Suprapubic skin (tissue), 4 donors: ENCODE results near the gene DIAPH3. TPM values are rescaled to one million over a fixed set of nuclear protein-coding genes. Genes with fewer than 3 reads are reported as not detected.

Experiments used
- DNase-seq, 2 donors: peaks; one replicate each; pipeline ENCODE4 v3.0.0-alpha.2; 2019; ENCODE audit warnings: low spot score in 2 of 2
- H3K27ac ChIP-seq: fragments of 200-600 bp; sonication (generic); one replicate; pipeline ENCODE4 v1.5.1; 2019
- H3K27me3 ChIP-seq: fragments of 200-600 bp; sonication (generic); one replicate; pipeline ENCODE4 v1.5.1; 2019
- H3K36me3 ChIP-seq: fragments of 200-600 bp; sonication (generic); one replicate; pipeline ENCODE4 v1.5.1; 2019
- H3K4me1 ChIP-seq: fragments of 200-600 bp; sonication (generic); one replicate; pipeline ENCODE4 v1.5.1; 2019
- H3K4me3 ChIP-seq: fragments of 200-600 bp; sonication (generic); one replicate; pipeline ENCODE4 v1.5.1; 2019; ENCODE audit warnings: mild to moderate bottlenecking
- H3K9me3 ChIP-seq: fragments of 200-600 bp; sonication (generic); one replicate; pipeline ENCODE4 v1.5.1; 2019
- EP300 ChIP-seq: sonication (generic); formaldehyde crosslinking; IDR thresholded peaks from one replicate; pipeline ENCODE4 v1.6.1; 2017; ENCODE audit warnings: antibody characterized with exemption
- POLR2A ChIP-seq, 2 donors: fragments of 450-650 bp; IDR thresholded peaks; one replicate each; pipeline ENCODE4 v1.6.1; 2017; ENCODE audit warnings: antibody characterized with exemption in 2 of 2, mild to moderate bottlenecking in 2 of 2, moderate library complexity in 2 of 2
- POLR2AphosphoS5 ChIP-seq, 3 donors: sonication (generic); formaldehyde crosslinking; IDR thresholded peaks; one replicate each; pipeline ENCODE4 v1.6.1; 2017; ENCODE audit warnings: antibody characterized with exemption in 3 of 3
- WGBS: methylation state at CpG from one replicate; pipeline ENCODE4 v1.1.5; 2018; 5-methylcytosine and 5-hydroxymethylcytosine counted together
- total RNA-seq, 4 donors: library from RNA; depleted of rRNA; stranded (reverse); fragments of >200 nt; gene quantifications; one replicate each; pipeline ENCODE4 v1.1.0, GENCODE V29; 2016
- TF ChIP-seq, protein P1 (sequence below), 2 donors: fragments of 200-600 bp in 1 of 2; fragments of 450-650 bp in 1 of 2; sonication (generic) in 1 of 2; IDR thresholded peaks; one replicate each; pipeline ENCODE4 v1.5.1; 2016 to 2019; ENCODE audit warnings: antibody characterized with exemption in 2 of 2, mild to moderate bottlenecking in 1 of 2, moderate library complexity in 1 of 2

The DIAPH3 gene
- total RNA-seq, 4 donors from 2014 or later = 0.93 to 3.0 (median 2.3) TPM

DNA sequence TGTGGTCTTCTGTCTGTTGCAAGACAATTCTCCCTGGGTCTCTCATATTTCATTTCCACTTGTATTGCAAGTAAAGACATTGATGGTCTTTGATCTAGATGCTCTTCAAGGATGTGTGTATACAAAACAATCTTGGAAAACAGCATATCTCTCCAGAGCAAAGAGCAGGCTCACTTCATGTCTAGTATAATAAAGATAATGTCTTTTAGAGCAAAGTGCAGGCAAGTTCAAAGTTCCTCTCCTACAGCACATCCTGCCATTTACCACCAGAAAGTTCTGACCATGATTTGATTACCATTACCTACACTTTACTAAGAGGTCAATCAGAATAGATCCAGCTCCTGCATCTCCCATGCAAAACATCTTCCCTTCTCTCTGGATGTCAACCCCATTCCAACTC is 162.8 kb downstream of the DIAPH3 start:
- Histone ChIP-seq H3K27ac (no peak overlapping the region), H3K4me3 (no peak overlapping the region), H3K9me3 (no peaks in the 10 kb centered on the region), H3K4me1 (no peaks in the 10 kb centered on the region), H3K27me3 (no peaks in the 10 kb centered on the region), H3K36me3 (no peaks in the 10 kb centered on the region)
- DNase-seq = no peak
- TF ChIP-seq EP300 = no peak
- TF ChIP-seq POLR2AphosphoS5 (IDR thresholded peaks at IDR 0.05) = no peak
- TF ChIP-seq POLR2A (IDR thresholded peaks at IDR 0.05) = no peak
- TF ChIP-seq, protein P1, sequence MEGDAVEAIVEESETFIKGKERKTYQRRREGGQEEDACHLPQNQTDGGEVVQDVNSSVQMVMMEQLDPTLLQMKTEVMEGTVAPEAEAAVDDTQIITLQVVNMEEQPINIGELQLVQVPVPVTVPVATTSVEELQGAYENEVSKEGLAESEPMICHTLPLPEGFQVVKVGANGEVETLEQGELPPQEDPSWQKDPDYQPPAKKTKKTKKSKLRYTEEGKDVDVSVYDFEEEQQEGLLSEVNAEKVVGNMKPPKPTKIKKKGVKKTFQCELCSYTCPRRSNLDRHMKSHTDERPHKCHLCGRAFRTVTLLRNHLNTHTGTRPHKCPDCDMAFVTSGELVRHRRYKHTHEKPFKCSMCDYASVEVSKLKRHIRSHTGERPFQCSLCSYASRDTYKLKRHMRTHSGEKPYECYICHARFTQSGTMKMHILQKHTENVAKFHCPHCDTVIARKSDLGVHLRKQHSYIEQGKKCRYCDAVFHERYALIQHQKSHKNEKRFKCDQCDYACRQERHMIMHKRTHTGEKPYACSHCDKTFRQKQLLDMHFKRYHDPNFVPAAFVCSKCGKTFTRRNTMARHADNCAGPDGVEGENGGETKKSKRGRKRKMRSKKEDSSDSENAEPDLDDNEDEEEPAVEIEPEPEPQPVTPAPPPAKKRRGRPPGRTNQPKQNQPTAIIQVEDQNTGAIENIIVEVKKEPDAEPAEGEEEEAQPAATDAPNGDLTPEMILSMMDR (IDR thresholded peaks at IDR 0.05) = no peak

DNA sequence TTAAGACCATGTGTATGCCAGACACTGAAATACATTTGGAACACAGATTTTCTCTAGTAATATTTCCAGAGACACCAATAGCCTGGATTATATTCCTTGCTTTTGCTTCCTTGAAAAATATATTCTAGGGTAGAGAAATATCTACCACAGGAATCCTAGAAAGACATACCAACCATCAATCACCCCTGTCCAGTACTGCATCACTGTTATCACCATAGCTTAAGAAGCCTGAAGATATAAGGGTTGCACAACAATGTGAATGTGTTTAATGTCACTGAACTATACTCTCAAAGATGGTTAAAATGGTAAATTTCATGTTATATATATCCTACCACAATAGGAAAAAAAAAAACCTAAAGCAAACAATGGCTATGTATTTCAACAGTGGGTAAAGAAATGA is 163.6 kb downstream of the DIAPH3 start:
- Histone ChIP-seq H3K27me3 (no peaks in the 10 kb centered on the region), H3K9me3 (no peaks in the 10 kb centered on the region), H3K4me1 (no peaks in the 10 kb centered on the region), H3K36me3 (no peaks in the 10 kb centered on the region), H3K4me3 (no peak overlapping the region), H3K27ac (no peak overlapping the region)
- DNase-seq = no peak
- TF ChIP-seq EP300 = no peak
- TF ChIP-seq POLR2AphosphoS5 (IDR thresholded peaks at IDR 0.05) = no peak
- TF ChIP-seq, protein P1 (IDR thresholded peaks at IDR 0.05) = no peak
- no peak for TF ChIP-seq POLR2A (IDR thresholded peaks at IDR 0.05)

DNA sequence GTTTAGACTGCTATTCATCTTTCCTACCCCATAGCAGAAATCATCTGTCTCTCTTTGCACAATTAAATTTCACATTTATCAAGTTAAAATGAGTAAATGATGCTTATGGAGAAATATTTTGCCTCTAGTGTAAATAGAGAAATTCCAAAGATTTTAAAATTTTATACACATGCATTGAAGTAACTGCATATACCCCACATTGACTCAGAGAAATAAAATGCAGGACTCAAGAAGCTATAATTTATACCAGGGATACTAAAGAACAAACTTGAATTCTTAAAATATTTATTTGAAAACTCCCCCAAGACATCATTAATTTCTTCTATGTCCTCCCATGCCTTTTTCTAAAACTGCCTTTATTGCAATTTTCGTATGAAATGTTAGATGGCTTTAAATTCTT is 165.8 kb downstream of the DIAPH3 start:
- Histone ChIP-seq H3K27ac (no peak overlapping the region), H3K36me3 (no peaks in the 10 kb centered on the region)
- DNase-seq = no peak

DNA sequence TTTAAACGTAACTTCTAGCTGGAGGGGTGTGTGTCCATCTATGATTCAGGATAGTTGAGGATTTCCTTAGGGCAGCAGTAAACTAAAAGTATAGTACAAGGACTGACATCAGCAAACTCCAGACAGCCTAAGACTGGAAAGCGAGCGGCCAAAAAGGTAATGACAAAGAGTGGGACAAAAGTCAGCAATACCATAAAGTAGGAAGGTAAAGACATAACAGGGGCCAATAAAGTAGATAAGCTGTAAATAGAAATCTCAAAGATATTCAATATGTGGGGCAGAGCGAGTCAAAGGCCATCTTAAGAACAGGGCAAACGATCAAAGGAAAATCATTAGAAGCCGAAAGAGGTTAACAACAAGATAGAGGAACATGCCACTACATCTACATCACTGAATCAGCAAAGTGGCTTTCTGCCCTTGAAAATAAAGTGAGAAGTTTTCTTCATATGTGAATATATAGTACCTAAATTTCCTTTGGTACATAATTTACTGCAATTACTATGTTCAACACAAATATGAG is 167.2 kb downstream of the DIAPH3 start:
- WGBS = 99% methylated on average over 6 of the region's 6 CpGs
- Histone ChIP-seq H3K27ac (no peak overlapping the region), H3K9me3 (no peaks in the 10 kb centered on the region), H3K27me3 (no peaks in the 10 kb centered on the region), H3K4me1 (no peaks in the 10 kb centered on the region), H3K36me3 (no peaks in the 10 kb centered on the region), H3K4me3 (no peak overlapping the region)
- TF ChIP-seq EP300 (no peak), POLR2AphosphoS5 (IDR thresholded peaks at IDR 0.05) (no peak), POLR2A (IDR thresholded peaks at IDR 0.05) (no peak)
- TF ChIP-seq, protein P1 (IDR thresholded peaks at IDR 0.05) = no peak
- DNase-seq = no peak

More for the DNA sequence above, 165.8 kb downstream of the DIAPH3 start:
- H3K9me3 ChIP-seq = no peaks in the 10 kb centered on the region
- 81% methylated on average over 1 of the region's 1 CpG for WGBS
- TF ChIP-seq EP300 = no peak
- no peak for TF ChIP-seq POLR2AphosphoS5 (IDR thresholded peaks at IDR 0.05)
- TF ChIP-seq, protein P1 (IDR thresholded peaks at IDR 0.05) = no peak
- TF ChIP-seq POLR2A (IDR thresholded peaks at IDR 0.05) = no peak
- H3K27me3 ChIP-seq = no peaks in the 10 kb centered on the region
- H3K4me3 ChIP-seq = no peak overlapping the region
- no peaks in the 10 kb centered on the region for H3K4me1 ChIP-seq

DNA sequence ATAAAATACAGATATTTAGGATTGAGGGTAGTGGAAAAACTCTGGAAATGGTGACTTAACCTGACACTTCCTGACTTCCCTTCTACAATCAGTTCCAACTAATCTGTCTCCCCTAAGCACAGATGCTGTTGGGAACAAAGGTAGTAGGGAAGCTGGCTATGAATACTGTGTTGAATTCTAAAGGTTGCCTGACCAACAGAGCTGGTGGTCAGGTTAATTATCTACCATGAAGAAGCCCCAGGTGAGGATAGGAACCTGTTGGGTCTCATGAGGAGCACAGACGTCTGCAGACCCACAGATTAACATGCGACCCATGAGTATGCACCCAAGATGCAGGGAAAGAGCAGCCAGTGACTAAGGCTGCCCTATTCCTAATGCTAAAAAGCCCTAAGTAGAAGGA is 172.3 kb downstream of the DIAPH3 start:
- Histone ChIP-seq H3K27me3 (no peaks in the 10 kb centered on the region), H3K4me1 (no peaks in the 10 kb centered on the region), H3K27ac (no peak overlapping the region), H3K4me3 (no peak overlapping the region), H3K36me3 (no peaks in the 10 kb centered on the region), H3K9me3 (no peaks in the 10 kb centered on the region)
- TF ChIP-seq EP300 = no peak
- no peak for TF ChIP-seq POLR2AphosphoS5 (IDR thresholded peaks at IDR 0.05)
- TF ChIP-seq POLR2A (IDR thresholded peaks at IDR 0.05) = no peak
- TF ChIP-seq, protein P1 (IDR thresholded peaks at IDR 0.05) = no peak
- WGBS = 91% methylated on average over 2 of the region's 2 CpGs
- no peak for DNase-seq
